Osteoblast (primary cell): ENCODE results near the gene DET1. TPM values are rescaled to one million over a fixed set of nuclear protein-coding genes. Genes with fewer than 3 reads are reported as not detected.

ENCODE experiments used
- DNase-seq: peaks from one replicate; pipeline ENCODE4 v3.0.0; 2011; ENCODE audit warnings: low spot score, mixed read lengths; ENCODE audit not compliant: insufficient read length; ENCODE audit errors: missing footprints
- H2AFZ ChIP-seq: 2 replicates; pipeline ENCODE4 v1.6.0; 2011; ENCODE audit warnings: mild to moderate bottlenecking, low read length
- H3K27ac ChIP-seq: 2 replicates; pipeline ENCODE4 v1.5.1; 2011; ENCODE audit warnings: mild to moderate bottlenecking, low read depth, low read length, moderate library complexity
- H3K27me3 ChIP-seq: 2 replicates; pipeline ENCODE4 v1.6.0; 2012; ENCODE audit warnings: mild to moderate bottlenecking, control low read depth, inconsistent platforms, low read length, moderate library complexity; ENCODE audit not compliant: insufficient read depth
- H3K36me3 ChIP-seq: 2 replicates; pipeline ENCODE4 v1.5.1; 2011; ENCODE audit warnings: mild to moderate bottlenecking, low read length, control low read depth, moderate library complexity; ENCODE audit not compliant: insufficient read depth
- H3K4me1 ChIP-seq: 2 replicates; pipeline ENCODE4 v1.5.1; 2011; ENCODE audit warnings: mild to moderate bottlenecking, low read length, control low read depth, moderate library complexity; ENCODE audit not compliant: insufficient read depth
- H3K4me2 ChIP-seq: 2 replicates; pipeline ENCODE4 v1.6.0; 2011; ENCODE audit warnings: mild to moderate bottlenecking, low read length; ENCODE audit not compliant: insufficient read depth
- H3K4me3 ChIP-seq: fragments of 200-600 bp; sonication (generic); 3 replicates; pipeline ENCODE4 v1.5.1; 2012; ENCODE audit warnings: mild to moderate bottlenecking, low read length, inconsistent platforms; ENCODE audit not compliant: insufficient read depth
- H3K79me2 ChIP-seq: 2 replicates; pipeline ENCODE4 v1.6.0; 2012; ENCODE audit warnings: mild to moderate bottlenecking, low read length, control low read depth, inconsistent platforms; ENCODE audit not compliant: insufficient read depth
- H3K9me3 ChIP-seq: 2 replicates; pipeline ENCODE4 v1.5.1; 2011; ENCODE audit warnings: low read depth, low read length, control low read depth
- H4K20me1 ChIP-seq: 2 replicates; pipeline ENCODE4 v1.6.0; 2012; ENCODE audit warnings: mild to moderate bottlenecking, low read length, control low read depth; ENCODE audit not compliant: insufficient read depth
- total RNA-seq: library from RNA; depleted of rRNA; stranded (reverse); fragments of >200 nt; gene quantifications from 2 replicates; pipeline ENCODE4 v1.2.3, GENCODE V29; 2012
- TF ChIP-seq, protein P1 (sequence below): IDR thresholded peaks from 2 replicates; pipeline ENCODE4 v1.5.1; 2011; ENCODE audit warnings: mild to moderate bottlenecking, low read depth, low read length, moderate library complexity; ENCODE audit errors: extremely low read depth

Gene DET1
- total RNA-seq, 1 donor, result 7.6 TPM

- Histone ChIP-seq H3K27me3 (no peaks in the 10 kb centered on the region), H2AFZ (no peak overlapping the region), H3K36me3 (no peaks in the 10 kb centered on the region), H3K27ac (no peak overlapping the region), H3K9me3 (no peaks in the 10 kb centered on the region), H3K4me1 (no peaks in the 10 kb centered on the region), H3K4me2 (no peak overlapping the region), H3K79me2 (no peaks in the 10 kb centered on the region), H3K4me3 (no peak overlapping the region), H4K20me1 (no peaks in the 10 kb centered on the region)
- DNase-seq, result no peak
- TF ChIP-seq, protein P1, sequence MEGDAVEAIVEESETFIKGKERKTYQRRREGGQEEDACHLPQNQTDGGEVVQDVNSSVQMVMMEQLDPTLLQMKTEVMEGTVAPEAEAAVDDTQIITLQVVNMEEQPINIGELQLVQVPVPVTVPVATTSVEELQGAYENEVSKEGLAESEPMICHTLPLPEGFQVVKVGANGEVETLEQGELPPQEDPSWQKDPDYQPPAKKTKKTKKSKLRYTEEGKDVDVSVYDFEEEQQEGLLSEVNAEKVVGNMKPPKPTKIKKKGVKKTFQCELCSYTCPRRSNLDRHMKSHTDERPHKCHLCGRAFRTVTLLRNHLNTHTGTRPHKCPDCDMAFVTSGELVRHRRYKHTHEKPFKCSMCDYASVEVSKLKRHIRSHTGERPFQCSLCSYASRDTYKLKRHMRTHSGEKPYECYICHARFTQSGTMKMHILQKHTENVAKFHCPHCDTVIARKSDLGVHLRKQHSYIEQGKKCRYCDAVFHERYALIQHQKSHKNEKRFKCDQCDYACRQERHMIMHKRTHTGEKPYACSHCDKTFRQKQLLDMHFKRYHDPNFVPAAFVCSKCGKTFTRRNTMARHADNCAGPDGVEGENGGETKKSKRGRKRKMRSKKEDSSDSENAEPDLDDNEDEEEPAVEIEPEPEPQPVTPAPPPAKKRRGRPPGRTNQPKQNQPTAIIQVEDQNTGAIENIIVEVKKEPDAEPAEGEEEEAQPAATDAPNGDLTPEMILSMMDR, result no peak
Observed at GRCh38 chr15:88580532-88580931, 34.1 kb upstream of the DET1 start.

DNA sequence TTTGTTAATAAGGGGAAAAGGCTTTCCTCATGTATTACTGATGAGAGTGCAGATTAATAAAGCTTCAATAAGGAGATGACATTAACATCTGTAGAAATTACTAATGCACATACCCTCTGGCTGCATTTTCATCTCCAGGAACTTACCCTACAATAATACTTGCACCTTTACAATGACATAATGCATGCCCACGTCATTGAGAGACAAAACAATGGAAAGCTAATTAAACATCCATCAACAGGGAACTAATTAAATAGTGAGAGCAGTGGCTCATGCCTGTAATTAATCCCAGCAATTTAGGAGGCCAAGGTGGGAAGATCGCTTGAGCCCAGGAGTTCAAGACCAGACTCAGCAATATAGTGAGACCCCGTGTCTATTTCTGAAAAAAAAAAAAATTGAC lies 32.8 kb upstream of the DET1 start:
- no peak overlapping the region for H3K4me2 ChIP-seq
- H3K27me3 ChIP-seq, result no peaks in the 10 kb centered on the region
- H3K36me3 ChIP-seq, result no peaks in the 10 kb centered on the region
- H3K4me3 ChIP-seq, result no peak overlapping the region
- no peaks in the 10 kb centered on the region for H4K20me1 ChIP-seq
- no peak overlapping the region for H3K27ac ChIP-seq
- H2AFZ ChIP-seq, result no peak overlapping the region
- no peak for DNase-seq
- H3K4me1 ChIP-seq, result no peaks in the 10 kb centered on the region
- TF ChIP-seq, protein P1, result no peak
- no peaks in the 10 kb centered on the region for H3K9me3 ChIP-seq
- H3K79me2 ChIP-seq, result no peaks in the 10 kb centered on the region

DNA sequence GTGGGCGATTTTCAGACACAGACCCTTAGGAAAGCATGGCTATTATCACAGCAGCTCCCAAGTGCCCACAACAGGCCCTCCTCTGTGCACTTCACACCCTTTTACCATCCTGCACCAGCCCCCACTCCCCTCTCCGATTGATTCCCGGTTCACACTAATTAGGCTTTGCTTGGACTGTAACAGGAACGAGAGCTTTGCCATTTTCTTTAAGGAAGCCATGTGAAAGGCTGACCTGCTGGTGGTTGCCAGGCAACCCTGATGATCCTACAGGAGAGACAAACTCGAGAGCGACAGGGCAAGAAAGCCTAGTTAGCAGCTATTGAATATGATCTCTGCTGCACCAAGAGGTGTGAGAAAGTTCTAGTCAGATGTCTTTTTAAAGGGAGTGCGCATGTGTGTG lies 28.2 kb upstream of the DET1 start:
- Histone ChIP-seq H3K27me3 (no peaks in the 10 kb centered on the region), H3K4me2 (no peak overlapping the region), H3K79me2 (no peaks in the 10 kb centered on the region), H3K4me3 (no peak overlapping the region), H3K4me1 (no peaks in the 10 kb centered on the region), H4K20me1 (no peaks in the 10 kb centered on the region), H3K9me3 (no peaks in the 10 kb centered on the region), H3K36me3 (no peaks in the 10 kb centered on the region), H2AFZ (no peak overlapping the region), H3K27ac (no peak overlapping the region)
- DNase-seq, result peak; percentile 61
- TF ChIP-seq, protein P1, result no peak

- Histone ChIP-seq H3K4me2 (no peak overlapping the region), H3K79me2 (no peaks in the 10 kb centered on the region), H3K4me1 (no peaks in the 10 kb centered on the region), H3K4me3 (no peak overlapping the region), H3K36me3 (no peaks in the 10 kb centered on the region), H3K27ac (no peak overlapping the region), H3K27me3 (no peaks in the 10 kb centered on the region), H2AFZ (no peak overlapping the region), H4K20me1 (no peaks in the 10 kb centered on the region), H3K9me3 (no peaks in the 10 kb centered on the region)
- DNase-seq, result no peak
- TF ChIP-seq, protein P1, result no peak
Observed at GRCh38 chr15:88574077-88574476, 27.6 kb upstream of the DET1 start.
